ENCODE results near the gene CHD6.

The CHD6 gene

GRCh38 chr20:41480054-41480770, 138.0 kb downstream of the CHD6 start:
- Histone ChIP-seq H3K9ac (ENCODE audit: low read length) (no peak overlapping the region), H3K4me3 (ENCODE audit: low read depth, low read length) (no peak overlapping the region), H3K27me3 (ENCODE audit: control insufficient read depth, insufficient read depth, low read length) (no peaks in the 10 kb centered on the region), H3K4me1 (ENCODE audit: control insufficient read depth, insufficient read depth, low read length) (no peaks in the 10 kb centered on the region), H3K9me3 (ENCODE audit: control insufficient read depth, insufficient read depth, low read depth, low read length) (no peaks in the 10 kb centered on the region), H3K36me3 (ENCODE audit: control insufficient read depth, insufficient read depth, low read length) (peaks cover 67% of the 10 kb centered on the region), H3K27ac (ENCODE audit: low read depth, low read length) (no peak overlapping the region)

GRCh38 chr20:41479113-41479512, 139.1 kb downstream of the CHD6 start:
- Histone ChIP-seq H3K27me3 (ENCODE audit: control insufficient read depth, insufficient read depth, low read length) (no peaks in the 10 kb centered on the region), H3K9ac (ENCODE audit: low read length) (no peak overlapping the region), H3K4me1 (ENCODE audit: control insufficient read depth, insufficient read depth, low read length) (no peaks in the 10 kb centered on the region), H3K9me3 (ENCODE audit: control insufficient read depth, insufficient read depth, low read depth, low read length) (no peaks in the 10 kb centered on the region), H3K36me3 (ENCODE audit: control insufficient read depth, insufficient read depth, low read length) (peaks cover 56% of the 10 kb centered on the region), H3K27ac (ENCODE audit: low read depth, low read length) (no peak overlapping the region), H3K4me3 (ENCODE audit: low read depth, low read length) (no peak overlapping the region)

DNA sequence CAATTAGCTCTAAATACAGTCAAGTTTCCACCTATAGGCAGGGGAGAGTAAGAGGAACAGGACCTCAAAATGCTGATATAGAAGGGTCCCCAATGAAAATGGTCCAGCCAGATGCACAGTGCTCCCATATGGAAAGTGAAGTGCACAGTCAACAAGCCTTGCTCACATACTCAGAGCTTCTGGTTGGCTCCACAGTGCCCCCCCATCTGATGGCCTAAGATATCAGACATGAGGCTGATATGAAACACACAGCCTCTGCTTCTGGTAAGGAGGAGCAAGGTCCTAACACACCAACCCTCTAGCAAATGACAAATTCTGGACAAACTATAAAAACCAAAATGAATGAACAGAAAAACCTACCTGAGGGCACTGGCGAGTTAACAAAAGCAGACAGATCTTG, 140.2 kb downstream of the CHD6 start:
- Histone ChIP-seq H3K27ac (ENCODE audit: low read depth, low read length) (no peak overlapping the region), H3K9me3 (ENCODE audit: control insufficient read depth, insufficient read depth, low read depth, low read length) (no peaks in the 10 kb centered on the region), H3K27me3 (ENCODE audit: control insufficient read depth, insufficient read depth, low read length) (no peaks in the 10 kb centered on the region), H3K4me3 (ENCODE audit: low read depth, low read length) (no peak overlapping the region), H3K9ac (ENCODE audit: low read length) (no peak overlapping the region), H3K4me1 (ENCODE audit: control insufficient read depth, insufficient read depth, low read length) (no peaks in the 10 kb centered on the region), H3K36me3 (ENCODE audit: control insufficient read depth, insufficient read depth, low read length) (peaks cover 52% of the 10 kb centered on the region)

DNA sequence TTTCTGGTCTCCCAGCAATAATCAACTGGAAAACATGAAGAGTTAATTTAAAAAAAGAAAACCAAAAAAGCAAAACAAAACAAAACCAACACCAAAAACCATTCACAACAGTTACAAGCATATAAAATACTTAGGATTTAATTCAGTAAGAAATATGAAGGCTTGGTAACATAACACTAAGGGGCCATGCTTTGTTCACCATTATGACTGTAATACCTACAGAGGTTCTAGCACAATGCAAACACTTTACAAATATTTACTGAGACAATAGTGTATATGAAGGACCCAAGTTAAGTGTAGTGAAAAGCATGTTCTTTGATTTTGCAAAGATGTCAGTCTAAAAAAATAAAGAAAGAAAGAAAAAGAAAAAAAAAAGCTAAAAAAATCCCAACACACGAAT, 141.7 kb downstream of the CHD6 start:
- Histone ChIP-seq H3K27ac (ENCODE audit: low read depth, low read length) (no peak overlapping the region), H3K4me3 (ENCODE audit: low read depth, low read length) (no peak overlapping the region), H3K36me3 (ENCODE audit: control insufficient read depth, insufficient read depth, low read length) (peaks cover 49% of the 10 kb centered on the region), H3K27me3 (ENCODE audit: control insufficient read depth, insufficient read depth, low read length) (no peaks in the 10 kb centered on the region), H3K4me1 (ENCODE audit: control insufficient read depth, insufficient read depth, low read length) (no peaks in the 10 kb centered on the region), H3K9ac (ENCODE audit: low read length) (no peak overlapping the region), H3K9me3 (ENCODE audit: control insufficient read depth, insufficient read depth, low read depth, low read length) (no peaks in the 10 kb centered on the region)

DNA sequence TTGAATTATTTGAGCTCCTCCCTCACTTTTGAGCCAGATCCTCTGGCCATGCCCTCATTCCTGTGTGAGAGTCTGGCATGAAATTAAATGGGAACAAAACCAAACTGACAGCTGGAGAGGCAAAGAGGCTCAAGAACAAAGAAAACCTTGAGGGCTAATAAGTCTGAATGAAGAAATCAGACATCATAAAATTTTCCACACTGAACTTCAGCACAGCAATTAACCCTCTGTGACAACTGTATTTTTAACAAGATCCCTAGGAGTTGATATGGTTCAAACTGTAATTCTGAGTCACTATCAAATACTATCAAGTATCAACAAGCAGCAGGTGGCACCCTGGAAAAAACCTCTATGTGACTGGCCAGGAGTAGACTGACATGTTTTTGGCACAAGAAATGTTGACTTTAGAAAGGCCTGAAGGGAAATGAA, 142.2 kb downstream of the CHD6 start:
- no peak overlapping the region for H3K9ac ChIP-seq (ENCODE audit: low read length)
- no peaks in the 10 kb centered on the region for H3K27me3 ChIP-seq (ENCODE audit: control insufficient read depth, insufficient read depth, low read length)
- H3K4me3 ChIP-seq (ENCODE audit: low read depth, low read length) = no peak overlapping the region
- peaks cover 50% of the 10 kb centered on the region for H3K36me3 ChIP-seq (ENCODE audit: control insufficient read depth, insufficient read depth, low read length)
- no peaks in the 10 kb centered on the region for H3K9me3 ChIP-seq (ENCODE audit: control insufficient read depth, insufficient read depth, low read depth, low read length)
- no peak overlapping the region for H3K27ac ChIP-seq (ENCODE audit: low read depth, low read length)
- H3K4me1 ChIP-seq (ENCODE audit: control insufficient read depth, insufficient read depth, low read length) = no peaks in the 10 kb centered on the region

DNA sequence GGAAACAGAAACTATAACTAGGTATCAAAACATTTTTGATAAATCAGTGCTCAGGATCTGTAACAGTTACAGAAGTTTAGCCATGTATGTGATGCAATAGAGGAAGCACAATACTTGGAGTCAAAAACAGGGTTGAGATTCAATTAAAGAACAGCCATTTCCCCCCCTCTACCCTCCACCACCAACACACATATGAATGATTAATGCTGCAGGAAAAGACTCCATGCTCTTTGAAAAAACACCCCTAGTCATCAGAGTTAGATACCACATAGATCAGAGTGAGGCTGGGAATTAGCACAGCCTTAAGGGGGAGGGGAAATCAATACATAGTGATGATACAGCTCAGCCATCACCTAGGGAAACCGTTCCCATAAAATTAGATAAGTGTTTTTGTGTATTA, 142.7 kb downstream of the CHD6 start:
- no peak overlapping the region for H3K9ac ChIP-seq (ENCODE audit: low read length)
- no peaks in the 10 kb centered on the region for H3K9me3 ChIP-seq (ENCODE audit: control insufficient read depth, insufficient read depth, low read depth, low read length)
- no peaks in the 10 kb centered on the region for H3K27me3 ChIP-seq (ENCODE audit: control insufficient read depth, insufficient read depth, low read length)
- H3K4me3 ChIP-seq (ENCODE audit: low read depth, low read length) = no peak overlapping the region
- no peak overlapping the region for H3K27ac ChIP-seq (ENCODE audit: low read depth, low read length)
- no peaks in the 10 kb centered on the region for H3K4me1 ChIP-seq (ENCODE audit: control insufficient read depth, insufficient read depth, low read length)
- peaks cover 52% of the 10 kb centered on the region for H3K36me3 ChIP-seq (ENCODE audit: control insufficient read depth, insufficient read depth, low read length)

DNA sequence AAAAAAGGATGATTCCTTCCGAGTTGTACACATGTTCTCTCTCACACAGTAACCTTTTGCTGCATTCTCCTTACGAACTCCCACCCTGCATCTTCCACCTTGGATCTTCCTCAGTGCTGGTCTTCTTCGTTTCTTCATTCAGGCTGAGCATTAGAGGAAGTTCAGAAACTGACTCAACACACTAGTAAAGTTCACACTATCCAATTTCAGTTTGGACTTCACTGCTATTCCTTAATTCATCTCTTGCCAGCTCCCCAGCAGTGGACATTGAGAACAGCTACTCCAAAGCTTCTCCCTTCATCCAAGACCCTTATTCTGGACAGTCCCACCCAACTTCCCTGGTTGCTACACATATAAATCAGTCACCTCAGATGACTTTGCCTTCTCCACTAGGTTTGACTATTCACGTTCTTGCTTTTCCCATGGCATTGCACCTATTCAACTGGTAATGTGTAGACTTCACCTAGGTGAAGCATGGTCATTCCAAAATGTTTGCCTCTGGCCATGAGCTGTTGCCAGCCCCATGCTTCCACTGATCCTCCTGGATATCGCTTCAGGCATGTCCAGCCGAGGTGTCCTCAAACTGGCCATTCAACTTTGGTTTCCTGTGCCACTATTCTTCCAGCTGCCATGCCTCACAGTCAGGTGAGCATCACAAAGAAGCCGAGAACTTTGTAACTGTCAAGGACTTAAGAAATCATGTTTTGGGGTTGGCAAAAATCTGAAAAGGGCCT, 147.6 kb downstream of the CHD6 start:
- H3K9ac ChIP-seq (ENCODE audit: low read length) = no peak overlapping the region
- no peak overlapping the region for H3K27ac ChIP-seq (ENCODE audit: low read depth, low read length)
- H3K27me3 ChIP-seq (ENCODE audit: control insufficient read depth, insufficient read depth, low read length) = no peaks in the 10 kb centered on the region
- no peaks in the 10 kb centered on the region for H3K9me3 ChIP-seq (ENCODE audit: control insufficient read depth, insufficient read depth, low read depth, low read length)
- H3K36me3 ChIP-seq (ENCODE audit: control insufficient read depth, insufficient read depth, low read length) = peaks cover 60% of the 10 kb centered on the region
- no peak overlapping the region for H3K4me3 ChIP-seq (ENCODE audit: low read depth, low read length)
- no peaks in the 10 kb centered on the region for H3K4me1 ChIP-seq (ENCODE audit: control insufficient read depth, insufficient read depth, low read length)

GRCh38 chr20:41469868-41470267, 148.3 kb downstream of the CHD6 start:
- H3K36me3 ChIP-seq (ENCODE audit: control insufficient read depth, insufficient read depth, low read length) = peaks cover 64% of the 10 kb centered on the region
- H3K27ac ChIP-seq (ENCODE audit: low read depth, low read length) = no peak overlapping the region
- no peak overlapping the region for H3K9ac ChIP-seq (ENCODE audit: low read length)

GRCh38 chr20:41468994-41469600, 149.1 kb downstream of the CHD6 start:
- no peak overlapping the region for H3K9ac ChIP-seq (ENCODE audit: low read length)
- no peak overlapping the region for H3K27ac ChIP-seq (ENCODE audit: low read depth, low read length)
- H3K27me3 ChIP-seq (ENCODE audit: control insufficient read depth, insufficient read depth, low read length) = no peaks in the 10 kb centered on the region
- H3K36me3 ChIP-seq (ENCODE audit: control insufficient read depth, insufficient read depth, low read length) = peaks cover 69% of the 10 kb centered on the region
- H3K4me3 ChIP-seq (ENCODE audit: low read depth, low read length) = no peak overlapping the region
- H3K4me1 ChIP-seq (ENCODE audit: control insufficient read depth, insufficient read depth, low read length) = no peaks in the 10 kb centered on the region
- no peaks in the 10 kb centered on the region for H3K9me3 ChIP-seq (ENCODE audit: control insufficient read depth, insufficient read depth, low read depth, low read length)

More at GRCh38 chr20:41469868-41470267, 148.3 kb downstream of the CHD6 start:
- Histone ChIP-seq H3K27me3 (ENCODE audit: control insufficient read depth, insufficient read depth, low read length) (no peaks in the 10 kb centered on the region), H3K4me3 (ENCODE audit: low read depth, low read length) (no peak overlapping the region), H3K9me3 (ENCODE audit: control insufficient read depth, insufficient read depth, low read depth, low read length) (no peaks in the 10 kb centered on the region), H3K4me1 (ENCODE audit: control insufficient read depth, insufficient read depth, low read length) (no peaks in the 10 kb centered on the region)

GRCh38 chr20:41467690-41468089, 150.5 kb downstream of the CHD6 start:
- Histone ChIP-seq H3K4me3 (ENCODE audit: low read depth, low read length) (no peak overlapping the region), H3K36me3 (ENCODE audit: control insufficient read depth, insufficient read depth, low read length) (peaks cover 73% of the 10 kb centered on the region), H3K27ac (ENCODE audit: low read depth, low read length) (no peak overlapping the region), H3K9ac (ENCODE audit: low read length) (no peak overlapping the region), H3K9me3 (ENCODE audit: control insufficient read depth, insufficient read depth, low read depth, low read length) (no peaks in the 10 kb centered on the region), H3K27me3 (ENCODE audit: control insufficient read depth, insufficient read depth, low read length) (no peaks in the 10 kb centered on the region), H3K4me1 (ENCODE audit: control insufficient read depth, insufficient read depth, low read length) (no peaks in the 10 kb centered on the region)

GRCh38 chr20:41467220-41467619, 151.0 kb downstream of the CHD6 start:
- Histone ChIP-seq H3K9ac (ENCODE audit: low read length) (no peak overlapping the region), H3K36me3 (ENCODE audit: control insufficient read depth, insufficient read depth, low read length) (peaks cover 73% of the 10 kb centered on the region), H3K4me3 (ENCODE audit: low read depth, low read length) (no peak overlapping the region), H3K9me3 (ENCODE audit: control insufficient read depth, insufficient read depth, low read depth, low read length) (no peaks in the 10 kb centered on the region), H3K4me1 (ENCODE audit: control insufficient read depth, insufficient read depth, low read length) (no peaks in the 10 kb centered on the region), H3K27me3 (ENCODE audit: control insufficient read depth, insufficient read depth, low read length) (no peaks in the 10 kb centered on the region), H3K27ac (ENCODE audit: low read depth, low read length) (no peak overlapping the region)
